SH-SY5Y (cell line): ENCODE data around the gene L3HYPDH.

Experiments
- GATA2 ChIP-seq: IDR thresholded peaks from 2 replicates; pipeline ENCODE4 v1.6.1; 2011; ENCODE audit warnings: mild to moderate bottlenecking, low read depth, low read length
- GATA3 ChIP-seq: IDR thresholded peaks from 2 replicates; pipeline ENCODE4 v1.6.1; 2011; ENCODE audit warnings: low read depth, mild to moderate bottlenecking, low read length, moderate library complexity

DNA sequence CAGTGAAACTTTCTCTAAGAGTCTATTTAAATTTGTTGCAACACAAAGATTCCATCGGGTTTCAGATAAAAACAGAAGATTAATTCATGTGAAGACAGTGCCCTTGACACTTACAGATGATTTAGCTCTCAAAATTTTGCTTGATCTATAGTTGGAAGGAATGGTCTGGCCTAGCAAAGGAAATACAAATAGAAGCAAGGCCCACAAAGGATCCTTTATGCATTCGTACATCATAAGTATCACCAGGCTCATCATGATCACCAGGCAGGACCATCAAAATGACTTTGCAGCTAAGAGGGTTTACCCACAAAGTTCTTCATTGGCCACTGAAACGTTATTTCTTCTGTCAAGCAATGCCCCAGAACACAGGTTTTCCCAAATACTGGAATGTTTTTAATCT, 24.9 kb upstream of the L3HYPDH start:
- no peak for TF ChIP-seq GATA2
- TF ChIP-seq GATA3: no peak
